ENCODE data around the gene SCN10A. TPM values are rescaled to one million over a fixed set of nuclear protein-coding genes. Genes with fewer than 3 reads are reported as not detected.

The SCN10A gene
- total RNA-seq, 1 donor from 2014 or later = not detected

DNA sequence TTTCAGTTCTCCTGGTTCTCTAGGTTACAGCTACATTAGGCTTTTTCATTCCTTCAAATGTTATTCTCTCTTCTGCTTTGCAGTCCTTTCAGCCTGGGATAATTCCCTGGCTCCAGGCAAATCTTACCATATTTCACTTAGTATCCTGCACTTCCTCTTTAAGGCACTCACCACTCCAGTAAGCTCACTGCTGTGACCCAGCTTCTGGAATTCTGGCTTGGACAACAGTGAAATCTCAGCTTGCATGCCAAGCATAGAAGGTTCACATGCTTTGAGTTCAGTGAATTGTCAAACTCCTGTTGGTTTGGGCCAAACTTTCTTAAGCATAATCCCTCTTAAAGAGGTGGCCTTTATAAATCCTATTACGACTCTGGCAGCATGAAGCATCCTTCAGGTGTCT lies 69.4 kb downstream of the SCN10A start:
- Mint-ChIP-seq H3K4me3 (no peak overlapping the region), H3K27me3 (peaks cover 14% of the 10 kb centered on the region), H3K9me3 (no peaks in the 10 kb centered on the region), H3K36me3 (ENCODE audit: low read depth) (no peaks in the 10 kb centered on the region), H3K4me1 (no peaks in the 10 kb centered on the region), H3K27ac (no peak overlapping the region)
- no peak for DNase-seq
- intact Hi-C loops (cut with micrococcal nuclease) = loop anchor here (10.0 kb wide), 1 partner anchor 258 kb away; no protein-coding TSS in a partner anchor

DNA sequence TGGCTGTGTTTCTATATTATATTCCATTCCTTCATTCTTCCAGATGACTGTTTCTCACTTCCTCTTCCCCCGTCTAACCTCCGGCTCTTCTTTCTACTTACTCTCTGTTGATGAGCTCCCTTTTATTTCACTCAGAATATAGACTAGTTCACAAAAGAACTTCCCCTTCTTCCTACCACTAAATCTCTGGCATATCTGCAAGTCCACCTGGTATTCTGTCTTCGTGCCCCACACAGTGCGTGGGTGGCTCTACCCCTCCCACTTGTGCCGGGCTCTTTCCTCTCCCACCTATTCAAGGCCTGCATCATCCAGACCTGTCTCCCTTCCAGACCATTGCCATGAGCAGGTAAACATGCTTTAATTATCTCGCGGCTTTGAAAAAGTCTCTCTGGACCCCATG lies 73.0 kb downstream of the SCN10A start:
- H3K36me3 Mint-ChIP-seq (ENCODE audit: low read depth) = no peaks in the 10 kb centered on the region
- no peak overlapping the region for H3K27ac Mint-ChIP-seq
- no peaks in the 10 kb centered on the region for H3K4me1 Mint-ChIP-seq
- H3K4me3 Mint-ChIP-seq = no peak overlapping the region
- intact Hi-C loops (cut with micrococcal nuclease) = loop anchor here (10.0 kb wide), 1 partner anchor 262 kb away; no protein-coding TSS in a partner anchor
- no peak for DNase-seq
- no peaks in the 10 kb centered on the region for H3K9me3 Mint-ChIP-seq
- H3K27me3 Mint-ChIP-seq = peaks cover 14% of the 10 kb centered on the region

DNA sequence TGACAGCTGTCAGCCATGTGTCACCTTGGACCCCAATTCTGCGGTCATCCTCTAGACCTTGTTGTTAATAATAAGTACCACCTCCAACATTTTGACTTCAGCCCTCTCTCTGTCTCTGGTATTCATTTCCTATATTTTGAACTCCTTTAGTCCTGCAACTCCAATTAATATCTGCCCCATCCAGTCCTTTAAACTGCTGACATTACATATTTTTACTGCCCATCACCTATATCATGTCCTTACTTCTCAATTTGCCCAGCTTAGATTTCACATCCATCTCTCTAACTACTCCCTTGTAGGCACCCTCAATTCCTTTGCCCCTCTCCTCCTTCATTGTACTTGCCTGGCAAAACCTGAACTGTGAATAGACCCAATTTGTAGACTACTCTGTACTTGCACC lies 73.5 kb downstream of the SCN10A start:
- DNase-seq = no peak
- Mint-ChIP-seq H3K27me3 (peaks cover 14% of the 10 kb centered on the region), H3K4me3 (no peak overlapping the region), H3K4me1 (no peaks in the 10 kb centered on the region), H3K36me3 (ENCODE audit: low read depth) (no peaks in the 10 kb centered on the region), H3K27ac (no peak overlapping the region), H3K9me3 (no peaks in the 10 kb centered on the region)
- intact Hi-C loops (cut with micrococcal nuclease) = loop anchor here (10.0 kb wide), 1 partner anchor 262 kb away; no protein-coding TSS in a partner anchor

DNA sequence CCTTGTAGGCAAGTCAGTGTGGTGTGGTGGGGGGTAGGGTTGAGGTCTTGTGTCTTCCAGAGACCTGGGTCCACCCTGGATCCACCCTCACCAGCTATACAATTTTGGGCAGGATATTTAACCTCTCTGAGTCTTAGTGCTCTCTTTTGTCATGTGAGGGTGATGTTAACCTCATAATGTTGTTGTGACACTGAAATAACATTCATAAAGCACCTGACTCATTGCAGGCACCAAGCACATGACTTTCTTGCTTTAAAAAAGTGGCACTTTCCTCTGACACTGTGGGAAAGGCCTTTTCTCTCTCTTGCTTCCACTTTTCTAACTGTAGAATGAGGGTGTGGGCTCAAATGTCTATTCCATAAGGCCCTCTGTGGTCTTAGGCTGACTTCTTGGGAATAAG lies 75.5 kb downstream of the SCN10A start:
- Mint-ChIP-seq H3K27me3 (peaks cover 14% of the 10 kb centered on the region), H3K27ac (no peak overlapping the region), H3K4me3 (no peak overlapping the region), H3K9me3 (no peaks in the 10 kb centered on the region), H3K4me1 (no peaks in the 10 kb centered on the region), H3K36me3 (ENCODE audit: low read depth) (no peaks in the 10 kb centered on the region)
- intact Hi-C loops (cut with micrococcal nuclease) = loop anchor here (10.0 kb wide), 1 partner anchor 264 kb away; no protein-coding TSS in a partner anchor
- no peak for DNase-seq

DNA sequence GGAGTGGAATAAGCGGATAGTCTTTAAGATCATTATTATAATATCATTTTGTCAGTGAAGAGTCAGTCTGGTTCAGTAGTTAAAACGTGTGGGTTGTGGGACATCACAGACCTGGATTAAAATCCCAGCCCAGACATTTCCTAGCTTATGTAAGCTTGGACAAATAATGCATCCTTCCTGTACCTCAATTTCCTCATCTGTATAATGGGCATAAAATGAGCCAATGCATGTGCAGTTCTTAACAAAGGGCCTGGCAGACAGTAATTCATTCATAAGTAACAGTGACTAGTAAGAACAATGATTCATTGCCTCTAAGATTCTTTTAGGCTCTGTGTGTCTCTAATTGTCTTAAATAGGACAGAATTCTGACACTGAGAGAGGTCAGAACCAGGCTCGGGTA lies 76.1 kb downstream of the SCN10A start:
- DNase-seq = no peak
- Mint-ChIP-seq H3K27ac (no peak overlapping the region), H3K27me3 (peaks cover 14% of the 10 kb centered on the region), H3K9me3 (no peaks in the 10 kb centered on the region), H3K36me3 (ENCODE audit: low read depth) (no peaks in the 10 kb centered on the region), H3K4me1 (no peaks in the 10 kb centered on the region), H3K4me3 (no peak overlapping the region)
- intact Hi-C loops (cut with micrococcal nuclease) = loop anchor here (10.0 kb wide), 1 partner anchor 265 kb away; no protein-coding TSS in a partner anchor

DNA sequence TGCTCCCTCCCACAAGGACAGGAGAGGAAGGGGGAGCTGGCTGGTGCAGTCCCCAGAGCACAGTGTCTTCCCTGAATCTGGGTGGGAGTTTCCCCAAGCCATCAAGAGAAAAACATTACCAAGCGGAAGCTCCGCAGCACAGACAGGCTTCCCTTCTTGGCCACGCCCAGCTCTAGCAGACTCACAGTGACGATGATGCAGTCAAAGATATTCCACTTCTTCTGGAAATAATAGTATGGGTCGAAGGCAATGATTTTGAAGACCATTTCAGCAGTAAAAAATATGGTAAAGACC lies 76.7 kb downstream of the SCN10A start:
- intact Hi-C loops (cut with micrococcal nuclease) = no loop called here
- peaks cover 14% of the 10 kb centered on the region for H3K27me3 Mint-ChIP-seq
- H3K9me3 Mint-ChIP-seq = no peaks in the 10 kb centered on the region
- no peaks in the 10 kb centered on the region for H3K4me1 Mint-ChIP-seq
- H3K36me3 Mint-ChIP-seq (ENCODE audit: low read depth) = no peaks in the 10 kb centered on the region
- H3K4me3 Mint-ChIP-seq = no peak overlapping the region
- H3K27ac Mint-ChIP-seq = no peak overlapping the region
- no peak for DNase-seq

DNA sequence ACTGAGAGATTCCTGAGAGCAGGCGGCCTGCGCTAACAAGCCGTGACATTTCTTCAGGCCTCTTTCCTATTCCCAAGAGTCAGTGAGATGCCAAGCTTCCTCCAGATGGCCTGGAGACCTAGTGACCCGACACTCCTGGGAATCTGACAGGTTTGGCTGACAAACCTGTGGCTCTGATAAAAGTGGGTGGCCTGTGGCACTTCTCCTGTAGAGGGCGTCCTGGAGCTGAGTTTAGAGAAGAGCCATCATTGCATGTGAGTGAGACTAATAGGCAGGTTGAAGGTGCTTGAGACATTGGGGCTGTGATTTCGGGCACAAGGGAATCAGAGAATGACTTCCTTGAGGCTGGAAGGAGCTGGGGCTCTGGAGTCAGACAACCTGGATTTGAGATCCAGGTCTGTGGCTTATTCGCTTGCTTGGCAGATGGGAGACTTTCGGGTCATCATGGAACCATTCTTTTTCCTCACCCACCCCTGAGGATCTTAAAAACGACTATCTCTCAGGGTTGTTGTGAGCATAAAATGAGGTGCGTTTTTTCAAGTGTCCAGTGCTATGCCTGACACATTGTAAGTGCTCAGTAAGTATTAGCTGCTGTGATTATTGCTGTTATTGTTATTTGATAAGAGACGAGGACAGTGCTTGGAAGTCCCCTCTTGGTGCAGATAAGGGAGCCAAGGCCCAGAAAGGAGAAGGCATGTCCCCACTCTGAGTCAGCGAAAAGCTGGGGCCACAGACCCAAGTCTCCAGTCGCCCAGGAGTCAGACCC lies 77.2 kb downstream of the SCN10A start:
- H3K27me3 Mint-ChIP-seq = peaks cover 14% of the 10 kb centered on the region
- no peaks in the 10 kb centered on the region for H3K9me3 Mint-ChIP-seq
- intact Hi-C loops (cut with micrococcal nuclease) = no loop called here
- H3K4me3 Mint-ChIP-seq = no peak overlapping the region
- H3K36me3 Mint-ChIP-seq (ENCODE audit: low read depth) = no peaks in the 10 kb centered on the region
- DNase-seq = peak; percentile 73
- no peak overlapping the region for H3K27ac Mint-ChIP-seq
- no peaks in the 10 kb centered on the region for H3K4me1 Mint-ChIP-seq

DNA sequence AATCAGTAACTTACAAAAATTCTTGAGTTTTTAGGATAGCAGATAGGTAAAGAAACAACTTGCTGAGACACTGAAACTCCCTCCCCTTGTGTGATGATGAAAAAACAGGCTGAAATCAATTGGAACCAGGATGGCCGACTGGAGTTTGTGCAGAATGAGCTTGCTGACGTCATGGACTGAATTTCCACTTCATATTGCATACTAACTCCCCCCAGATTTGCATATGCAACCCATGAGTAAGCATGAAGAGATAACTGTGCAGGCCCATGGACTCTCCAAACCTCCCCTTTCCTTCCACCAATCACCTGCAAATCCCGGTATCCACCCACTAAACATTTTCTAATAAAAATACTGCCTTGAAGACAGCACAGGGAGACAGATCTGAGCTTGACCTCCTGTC lies 84.5 kb downstream of the SCN10A start:
- Mint-ChIP-seq H3K36me3 (ENCODE audit: low read depth) (no peaks in the 10 kb centered on the region), H3K4me1 (no peaks in the 10 kb centered on the region), H3K27ac (no peak overlapping the region), H3K27me3 (peaks cover 8% of the 10 kb centered on the region), H3K4me3 (no peak overlapping the region), H3K9me3 (no peaks in the 10 kb centered on the region)
- intact Hi-C loops (cut with micrococcal nuclease) = no loop called here
- no peak for DNase-seq

DNA sequence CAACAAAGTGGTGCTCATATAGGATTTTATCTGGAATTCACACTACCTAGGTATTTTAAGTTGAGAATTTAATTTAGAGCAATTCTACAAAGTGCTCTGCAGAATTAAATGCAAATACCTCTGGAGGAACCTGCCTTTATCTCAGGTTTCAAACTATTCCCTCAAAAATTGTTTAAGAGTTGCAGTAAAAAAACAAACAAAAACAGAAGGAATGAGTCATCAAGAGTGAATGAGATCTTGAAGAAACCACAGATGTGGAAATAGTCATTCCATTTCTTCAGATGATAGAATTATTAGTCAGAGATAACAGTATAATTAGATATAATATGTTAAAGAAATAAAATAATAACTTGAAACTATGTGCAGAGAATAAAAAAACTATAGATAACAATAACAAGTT lies 85.7 kb downstream of the SCN10A start:
- Mint-ChIP-seq H3K4me1 (no peaks in the 10 kb centered on the region), H3K27ac (no peak overlapping the region), H3K9me3 (no peaks in the 10 kb centered on the region), H3K36me3 (ENCODE audit: low read depth) (no peaks in the 10 kb centered on the region), H3K4me3 (no peak overlapping the region), H3K27me3 (peaks cover 8% of the 10 kb centered on the region)
- intact Hi-C loops (cut with micrococcal nuclease) = no loop called here
- DNase-seq = no peak

DNA sequence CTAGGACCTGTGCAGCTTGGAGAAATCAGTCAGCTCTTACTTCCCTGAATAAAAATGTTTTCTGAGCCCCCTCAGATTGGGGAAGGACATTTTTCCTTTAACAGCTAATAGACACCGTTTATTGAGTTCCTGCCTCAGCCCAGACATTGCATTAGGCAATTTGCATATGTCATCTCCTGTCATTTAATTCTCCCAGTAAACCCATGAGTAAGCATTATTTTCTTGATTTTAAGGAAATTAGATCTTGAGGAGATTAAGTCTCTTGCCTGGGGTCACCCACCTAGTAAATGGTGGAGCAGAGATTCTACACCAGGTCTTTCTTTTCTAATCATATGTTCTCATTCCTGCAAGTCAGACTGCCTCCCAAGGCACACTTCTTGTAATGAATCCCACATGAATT lies 88.0 kb downstream of the SCN10A start:
- no peak for DNase-seq
- H3K4me1 Mint-ChIP-seq = no peaks in the 10 kb centered on the region
- H3K4me3 Mint-ChIP-seq = no peak overlapping the region

DNA sequence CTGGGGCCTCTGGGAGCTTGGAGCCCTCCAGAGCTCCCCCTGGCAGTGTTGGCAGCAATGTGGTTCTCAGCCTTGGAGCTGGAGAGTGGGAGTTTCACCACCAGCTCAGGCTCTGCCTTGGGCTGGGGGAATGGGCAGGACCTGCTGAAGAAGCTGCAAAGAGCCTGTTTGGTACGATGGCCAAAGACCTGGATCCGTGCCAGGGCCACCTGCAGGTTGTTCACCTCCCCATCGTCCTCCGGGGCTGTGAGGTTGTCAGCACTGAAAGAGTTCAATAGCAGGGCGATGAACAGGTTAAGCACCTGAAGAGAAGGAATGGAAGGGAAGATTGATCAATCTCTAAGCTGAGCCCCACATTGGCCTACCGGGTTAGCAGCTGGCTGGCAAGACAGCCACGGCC lies 89.3 kb downstream of the SCN10A start:
- no peak for DNase-seq
- H3K9me3 Mint-ChIP-seq = no peaks in the 10 kb centered on the region
- no peaks in the 10 kb centered on the region for H3K4me1 Mint-ChIP-seq
- intact Hi-C loops (cut with micrococcal nuclease) = no loop called here
- peaks cover 6% of the 10 kb centered on the region for H3K27me3 Mint-ChIP-seq
- H3K27ac Mint-ChIP-seq = no peak overlapping the region
- no peak overlapping the region for H3K4me3 Mint-ChIP-seq
- no peaks in the 10 kb centered on the region for H3K36me3 Mint-ChIP-seq (ENCODE audit: low read depth)

More for the DNA sequence above, 88.0 kb downstream of the SCN10A start:
- intact Hi-C loops (cut with micrococcal nuclease) = no loop called here
- peaks cover 8% of the 10 kb centered on the region for H3K27me3 Mint-ChIP-seq
- H3K36me3 Mint-ChIP-seq (ENCODE audit: low read depth) = no peaks in the 10 kb centered on the region
- H3K9me3 Mint-ChIP-seq = no peaks in the 10 kb centered on the region
- H3K27ac Mint-ChIP-seq = no peak overlapping the region

DNA sequence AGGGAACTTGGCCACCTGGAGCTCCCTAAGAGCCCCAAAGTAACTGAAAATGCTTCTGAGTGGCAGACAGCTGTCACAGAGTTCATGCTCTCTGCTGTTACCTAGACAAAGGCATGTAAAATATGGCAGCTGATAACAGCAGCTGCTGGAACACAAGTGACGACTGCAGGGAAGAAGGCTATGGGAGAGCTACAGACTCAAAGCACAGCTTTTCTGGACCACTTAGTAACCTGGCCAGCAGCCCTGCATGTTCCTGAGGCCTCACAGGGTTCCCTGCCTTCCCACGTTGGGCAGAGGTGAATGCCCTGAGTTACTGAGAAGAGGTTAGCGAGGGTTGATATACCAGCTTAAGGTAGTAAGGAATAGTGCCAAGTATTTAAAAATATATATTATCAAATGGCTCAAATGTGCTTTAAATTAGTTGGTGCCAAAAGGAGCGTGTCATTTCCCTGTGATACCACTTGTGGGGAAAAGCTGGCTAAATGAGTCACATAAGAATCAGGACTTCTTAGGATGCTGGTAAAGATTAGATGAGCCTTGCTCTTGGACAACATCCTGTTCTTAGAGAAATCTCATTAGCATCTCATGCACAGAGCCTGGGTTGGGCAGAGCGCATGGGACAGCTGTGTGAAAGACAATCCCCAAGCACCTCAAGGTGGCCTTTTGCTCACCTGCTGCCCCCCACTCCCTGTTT lies 90.1 kb downstream of the SCN10A start:
- DNase-seq = no peak
- no peaks in the 10 kb centered on the region for H3K36me3 Mint-ChIP-seq (ENCODE audit: low read depth)

DNA sequence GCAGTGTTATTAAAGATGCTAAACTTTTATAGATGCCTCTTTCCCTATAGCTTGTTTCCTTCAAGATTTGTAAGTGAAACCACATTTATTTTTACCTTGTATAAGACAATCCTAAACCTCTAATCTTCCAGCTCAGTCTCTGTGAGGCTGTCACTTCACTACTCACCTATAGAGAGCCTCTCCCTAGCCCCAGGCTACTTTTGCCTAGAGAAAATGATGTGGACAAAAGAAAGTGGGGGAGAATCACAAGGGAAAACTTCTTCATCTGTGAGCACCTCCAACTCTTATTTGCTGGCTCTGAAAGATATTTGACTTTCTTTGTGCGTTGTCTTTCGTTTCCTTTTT lies 91.7 kb downstream of the SCN10A start:
- Mint-ChIP-seq H3K36me3 (ENCODE audit: low read depth) (no peaks in the 10 kb centered on the region), H3K27ac (no peak overlapping the region), H3K4me3 (no peak overlapping the region), H3K4me1 (no peaks in the 10 kb centered on the region), H3K27me3 (peaks cover 2% of the 10 kb centered on the region), H3K9me3 (no peaks in the 10 kb centered on the region)
- DNase-seq = no peak
- intact Hi-C loops (cut with micrococcal nuclease) = no loop called here

More for the DNA sequence above, 90.1 kb downstream of the SCN10A start:
- H3K4me1 Mint-ChIP-seq = no peaks in the 10 kb centered on the region
- H3K27ac Mint-ChIP-seq = no peak overlapping the region
- H3K4me3 Mint-ChIP-seq = no peak overlapping the region
- intact Hi-C loops (cut with micrococcal nuclease) = no loop called here
- H3K27me3 Mint-ChIP-seq = peaks cover 2% of the 10 kb centered on the region
- H3K9me3 Mint-ChIP-seq = no peaks in the 10 kb centered on the region

DNA sequence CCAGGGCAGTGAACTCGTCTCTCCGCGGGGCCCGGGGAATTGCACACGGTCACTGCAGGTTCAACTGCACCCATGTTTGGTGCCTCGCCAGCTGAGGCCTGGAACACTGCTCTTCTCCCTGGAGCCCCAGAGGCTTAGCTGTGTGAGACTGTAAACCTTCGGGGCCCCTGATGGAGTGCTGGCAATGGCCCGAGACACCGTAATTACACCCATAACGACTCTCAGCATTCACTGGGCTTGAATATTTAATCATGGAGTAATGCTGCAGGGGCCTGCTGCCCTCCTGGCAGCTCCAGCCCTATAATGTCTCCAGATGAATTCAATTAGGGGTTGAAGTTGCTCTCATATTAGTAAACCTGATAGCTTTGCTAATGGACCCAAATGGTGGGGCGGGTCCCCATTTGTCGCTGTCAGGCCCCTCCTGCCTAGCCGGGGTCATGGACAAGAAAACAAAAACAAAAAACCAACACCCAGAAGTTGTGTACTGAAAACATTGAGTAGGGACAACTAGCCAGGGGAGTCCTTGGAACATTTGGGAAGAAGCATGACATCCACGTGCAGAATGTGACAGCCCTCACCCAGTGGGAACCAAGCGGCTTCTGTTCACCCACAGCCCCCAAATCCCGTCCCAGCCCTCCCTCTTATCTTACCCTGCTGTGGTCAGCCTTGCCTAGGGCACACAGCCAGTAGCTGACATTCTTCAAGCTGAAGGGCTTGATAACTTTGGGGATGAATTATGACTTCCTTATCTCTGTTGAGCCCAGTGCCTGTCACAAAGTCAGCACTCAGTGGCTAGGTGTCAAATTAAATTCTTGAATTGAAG lies 92.2 kb downstream of the SCN10A start:
- intact Hi-C loops (cut with micrococcal nuclease) = no loop called here
- no peak for DNase-seq
- Mint-ChIP-seq H3K4me3 (no peak overlapping the region), H3K27ac (no peak overlapping the region), H3K9me3 (no peaks in the 10 kb centered on the region), H3K27me3 (no peaks in the 10 kb centered on the region), H3K36me3 (ENCODE audit: low read depth) (no peaks in the 10 kb centered on the region), H3K4me1 (no peaks in the 10 kb centered on the region)
